ENCODE data around the gene MAGEA9. TPM values are rescaled to one million over a fixed set of nuclear protein-coding genes. Genes with fewer than 3 reads are reported as not detected.
"Not testable (repeated sequence)": the region's sequence is repeated elsewhere in the genome, so short reads cannot be mapped to it uniquely, and the experiment has no call there.

The MAGEA9 gene, protein sequence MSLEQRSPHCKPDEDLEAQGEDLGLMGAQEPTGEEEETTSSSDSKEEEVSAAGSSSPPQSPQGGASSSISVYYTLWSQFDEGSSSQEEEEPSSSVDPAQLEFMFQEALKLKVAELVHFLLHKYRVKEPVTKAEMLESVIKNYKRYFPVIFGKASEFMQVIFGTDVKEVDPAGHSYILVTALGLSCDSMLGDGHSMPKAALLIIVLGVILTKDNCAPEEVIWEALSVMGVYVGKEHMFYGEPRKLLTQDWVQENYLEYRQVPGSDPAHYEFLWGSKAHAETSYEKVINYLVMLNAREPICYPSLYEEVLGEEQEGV
- polyA plus RNA-seq (ENCODE audit: insufficient read length in 4 of 4): not detected

DNA sequence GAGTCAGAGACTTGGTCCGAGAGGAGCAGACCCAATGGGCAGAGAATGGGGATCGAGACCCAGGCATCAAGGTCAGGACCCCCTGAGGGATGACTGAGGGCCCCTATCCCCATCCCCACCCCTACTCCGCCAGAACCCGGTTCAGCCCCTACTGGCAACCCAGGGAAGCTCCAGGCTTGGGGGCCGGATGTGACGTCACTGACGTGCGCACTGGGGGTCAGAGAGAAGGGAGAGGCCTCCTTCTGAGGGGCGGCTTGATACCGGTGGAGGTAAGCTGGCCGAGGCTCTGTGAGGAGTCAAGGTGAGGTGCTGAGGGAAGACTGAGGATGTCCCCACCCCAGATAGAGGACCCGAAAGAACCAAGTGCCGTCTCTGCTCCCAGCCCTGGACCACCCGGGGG lies at the start of gene MAGEA9:
TSS of gene MAGEA9 (plus strand) at position 204 of the 400 bp plus-strand sequence. CDS start 4,281 bp downstream, outside the sequence.
- not testable (repeated sequence) for DNase-seq (ENCODE audit: low read depth in 4 of 4, low spot score in 3 of 4)

DNA sequence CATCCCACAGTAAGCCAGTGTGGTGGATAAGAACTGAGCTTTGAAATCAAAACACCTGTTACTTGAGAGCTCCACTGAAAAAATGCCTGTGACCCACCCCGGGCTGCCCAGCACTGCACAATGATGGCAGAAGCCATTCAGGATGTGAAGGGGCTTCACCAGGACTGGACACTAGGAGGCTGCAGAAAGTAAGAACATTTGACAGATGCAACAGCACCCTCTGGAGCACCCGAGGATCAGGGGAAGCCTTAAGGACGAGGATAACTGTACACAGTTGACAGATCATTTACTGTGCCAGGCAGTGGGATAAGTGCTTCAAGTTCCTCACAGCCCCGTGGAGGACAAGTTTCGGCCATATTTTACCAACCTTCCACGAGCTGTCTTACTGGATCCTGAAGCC lies 39.5 kb upstream of the MAGEA9 start:
- not testable (repeated sequence) for DNase-seq (ENCODE audit: low read depth in 4 of 4, low spot score in 3 of 4)

DNA sequence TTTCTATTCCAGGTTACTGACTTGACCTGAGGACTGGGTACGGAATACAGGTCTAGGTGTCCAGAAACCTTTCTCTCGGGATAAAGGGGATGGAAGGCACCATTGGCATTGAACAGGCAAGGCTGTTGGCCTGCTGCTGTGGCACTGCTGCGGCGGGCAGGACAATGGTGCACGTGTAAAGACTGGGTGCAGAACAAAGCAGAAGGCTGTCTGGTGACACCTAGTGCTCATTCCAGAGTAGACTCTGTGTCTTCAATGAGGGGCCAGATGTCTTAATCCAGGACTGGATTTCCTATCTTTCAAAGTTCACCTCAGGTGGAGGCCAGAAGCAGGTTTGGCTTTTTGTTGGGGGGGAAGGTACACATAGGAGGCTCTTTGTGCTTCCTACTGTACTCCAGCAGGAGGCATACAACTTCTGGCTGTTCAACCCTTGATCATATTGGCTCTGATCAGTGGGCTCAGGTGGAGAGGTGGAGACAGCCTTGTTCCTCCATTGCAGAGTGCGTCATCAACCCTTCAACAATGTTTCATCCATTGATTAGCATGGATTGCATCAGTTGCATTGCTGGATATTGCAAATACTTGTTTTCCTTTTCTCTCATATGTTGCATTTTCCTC lies 35.2 kb upstream of the MAGEA9 start:
- DNase-seq (ENCODE audit: low read depth in 4 of 4, low spot score in 3 of 4): not testable (repeated sequence)

GRCh38 chrX:149757206-149758067 lies 24.3 kb upstream of the MAGEA9 start:
- no peak for DNase-seq (ENCODE audit: low read depth in 4 of 4, low spot score in 3 of 4)

DNA sequence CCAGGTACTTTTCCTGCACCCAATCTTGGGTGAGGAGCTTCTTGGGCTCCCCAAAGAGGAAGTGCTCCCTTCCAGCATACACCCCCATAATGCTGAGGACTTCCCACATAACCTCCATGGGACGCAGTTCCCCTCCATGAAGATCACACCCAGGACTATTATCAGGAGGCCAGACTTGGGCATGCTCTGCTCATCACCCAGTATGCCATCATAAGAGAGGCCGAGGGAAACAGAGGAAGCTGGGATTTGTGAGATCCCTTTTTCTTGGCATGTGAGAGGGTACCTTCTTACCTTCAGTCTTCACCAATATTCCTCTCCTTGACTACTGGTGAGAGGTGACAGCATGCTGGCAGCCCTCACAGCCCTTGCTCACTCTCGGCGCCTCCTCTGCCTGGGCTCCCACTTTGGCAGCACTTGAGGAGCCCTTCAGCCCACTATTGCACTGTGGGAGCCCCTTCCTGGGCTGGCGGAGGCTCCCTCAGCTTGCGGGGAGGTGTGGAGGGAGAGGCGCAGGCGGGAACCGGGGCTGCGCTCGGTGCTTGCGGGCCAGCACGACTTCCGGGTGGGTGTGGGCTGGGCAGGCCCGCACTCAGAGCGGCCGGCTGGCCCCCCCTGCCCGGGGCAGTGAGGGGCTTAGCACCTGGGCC lies 23.5 kb upstream of the MAGEA9 start:
- DNase-seq (ENCODE audit: low read depth in 4 of 4, low spot score in 3 of 4): no peak

GRCh38 chrX:149758715-149759078 lies 23.0 kb upstream of the MAGEA9 start:
- DNase-seq (ENCODE audit: low read depth in 4 of 4, low spot score in 3 of 4): not testable (repeated sequence)

- no peak for DNase-seq (ENCODE audit: low read depth in 4 of 4, low spot score in 3 of 4)
These were observed 21.9 kb upstream of the MAGEA9 start for GRCh38 chrX:149759824-149760223.

DNA sequence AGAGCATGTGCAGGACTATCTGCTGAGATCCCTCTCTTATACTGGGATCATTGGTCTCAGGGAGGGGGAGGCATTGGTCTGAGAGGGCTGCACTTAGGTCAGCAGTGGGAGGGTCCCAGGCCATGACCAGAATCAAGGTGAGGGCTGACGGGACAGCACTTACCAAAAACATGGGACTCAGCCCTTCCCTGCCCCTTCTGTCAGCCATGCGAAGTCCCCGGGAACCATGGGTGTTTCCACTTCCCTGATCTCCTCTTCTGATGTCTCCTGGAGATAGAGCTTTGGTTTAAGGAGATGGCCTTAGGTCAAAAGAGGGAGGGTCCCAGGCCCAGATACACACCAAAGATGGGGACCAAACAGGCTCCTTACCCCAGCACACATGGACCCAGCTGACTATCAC lies 20.8 kb upstream of the MAGEA9 start:
- no peak for DNase-seq (ENCODE audit: low read depth in 4 of 4, low spot score in 3 of 4)

GRCh38 chrX:149761858-149762674 lies 19.7 kb upstream of the MAGEA9 start:
- DNase-seq (ENCODE audit: low read depth in 4 of 4, low spot score in 3 of 4): not testable (repeated sequence)

GRCh38 chrX:149762696-149763614 lies 18.8 kb upstream of the MAGEA9 start:
- DNase-seq (ENCODE audit: low read depth in 4 of 4, low spot score in 3 of 4): no peak

- not testable (repeated sequence) for DNase-seq (ENCODE audit: low read depth in 4 of 4, low spot score in 3 of 4)
These were observed 11.4 kb upstream of the MAGEA9 start for GRCh38 chrX:149770344-149770743.

DNA sequence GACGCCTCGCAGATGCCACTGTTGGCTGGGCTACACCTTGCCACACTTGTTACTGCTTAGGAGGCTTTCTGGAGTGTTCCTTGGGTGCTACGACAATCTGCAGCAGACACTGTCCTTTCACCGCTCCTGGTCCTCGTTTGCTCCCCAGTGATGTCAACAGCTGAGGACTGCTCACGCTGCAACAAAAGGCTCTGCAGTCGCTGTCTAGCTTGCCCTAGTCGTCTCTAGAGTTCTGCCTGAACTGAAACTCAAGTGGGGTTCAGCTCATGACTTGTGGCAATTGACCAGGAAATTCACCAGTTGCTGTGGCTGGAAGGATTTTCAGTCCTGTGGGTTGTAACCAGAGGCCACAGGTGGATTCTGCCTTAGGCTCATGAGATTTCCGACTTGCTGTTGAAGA lies 8.7 kb upstream of the MAGEA9 start:
- not testable (repeated sequence) for DNase-seq (ENCODE audit: low read depth in 4 of 4, low spot score in 3 of 4)

GRCh38 chrX:149773768-149774167 lies 8.0 kb upstream of the MAGEA9 start, which contains the start of gene HSFX1:
HSFX1 (plus strand) TSS chrX:149774068; CDS start chrX:149774682, 614 bp downstream.
- not testable (repeated sequence) for DNase-seq (ENCODE audit: low read depth in 4 of 4, low spot score in 3 of 4)

DNA sequence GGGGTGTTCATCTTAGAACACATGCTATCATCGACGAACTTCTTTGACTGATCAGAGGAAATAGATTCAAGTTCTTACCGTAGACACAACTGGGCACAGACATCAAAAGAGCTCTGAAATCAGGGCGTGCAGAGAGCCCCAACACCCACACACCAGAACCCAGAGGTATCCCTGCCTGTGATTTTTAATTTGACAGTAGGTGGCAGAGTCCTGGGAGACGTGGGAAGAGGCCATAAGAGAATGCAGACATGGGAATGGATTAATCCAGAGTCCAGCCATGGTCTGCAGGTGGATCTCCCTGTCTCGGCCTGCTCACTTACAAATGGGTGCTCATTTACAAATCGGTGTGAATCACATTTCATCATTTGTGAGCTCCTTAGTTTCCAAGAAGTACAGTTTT lies 3.7 kb upstream of the MAGEA9 start:
- DNase-seq (ENCODE audit: low read depth in 4 of 4, low spot score in 3 of 4): not testable (repeated sequence)

GRCh38 chrX:149795531-149795930 lies 13.8 kb downstream of the MAGEA9 start:
- not testable (repeated sequence) for DNase-seq (ENCODE audit: low read depth in 4 of 4, low spot score in 3 of 4)

- DNase-seq (ENCODE audit: low read depth in 4 of 4, low spot score in 3 of 4): no peak
These were observed 17.5 kb downstream of the MAGEA9 start for GRCh38 chrX:149799095-149799714.

- DNase-seq (ENCODE audit: low read depth in 4 of 4, low spot score in 3 of 4): no peak
These were observed 18.2 kb downstream of the MAGEA9 start for GRCh38 chrX:149799938-149800337.

GRCh38 chrX:149803458-149804062 lies 21.8 kb downstream of the MAGEA9 start:
- DNase-seq (ENCODE audit: low read depth in 4 of 4, low spot score in 3 of 4): no peak

All from left renal pelvis (tissue), 4 donors.